ENCODE data around the gene USP48.

The USP48 gene

GRCh38 chr1:21821385-21822019 is 38.6 kb upstream of the USP48 start:
- TF ChIP-seq EZH2phosphoT487 (conservative IDR thresholded peaks at IDR 0.05; ENCODE audit: low read length), result no peak
- no peak for TF ChIP-seq CTCF (IDR thresholded peaks at IDR 0.05; ENCODE audit: insufficient read depth, low read length, poor library complexity, severe bottlenecking)

GRCh38 chr1:21820597-21821232 is 37.8 kb upstream of the USP48 start:
- Histone ChIP-seq H3K9ac (ENCODE audit: low read length) (no peak overlapping the region), H3K4me2 (ENCODE audit: low read depth, low read length, poor library complexity, severe bottlenecking) (no peak overlapping the region), H4K20me1 (ENCODE audit: low read depth, low read length) (no peaks in the 10 kb centered on the region), H2AFZ (ENCODE audit: low read depth, low read length, severe bottlenecking) (no peak overlapping the region), H3K9me3 (ENCODE audit: insufficient read depth, low read length) (no peaks in the 10 kb centered on the region), H3K4me3 (ENCODE audit: insufficient read depth, low read length, poor library complexity, severe bottlenecking) (no peak overlapping the region), H3K79me2 (ENCODE audit: insufficient read depth, low read length) (no peaks in the 10 kb centered on the region), H3K36me3 (ENCODE audit: low read length) (no peaks in the 10 kb centered on the region), H3F3A (ENCODE audit: insufficient read depth) (no peaks in the 10 kb centered on the region), H3K27me3 (ENCODE audit: low read length) (no peaks in the 10 kb centered on the region), H3K9me2 (replicated peaks; ENCODE audit: insufficient read depth, low read length) (no peaks in the 10 kb centered on the region), H3K27ac (ENCODE audit: low read depth, low read length) (no peak overlapping the region)
- no peak for TF ChIP-seq CTCF (IDR thresholded peaks at IDR 0.05; ENCODE audit: insufficient read depth, low read length, poor library complexity, severe bottlenecking)
- no peak for TF ChIP-seq EZH2phosphoT487 (conservative IDR thresholded peaks at IDR 0.05; ENCODE audit: low read length)

More at GRCh38 chr1:21821385-21822019, 38.6 kb upstream of the USP48 start:
- Histone ChIP-seq H3F3A (ENCODE audit: insufficient read depth) (no peaks in the 10 kb centered on the region), H3K27ac (ENCODE audit: low read depth, low read length) (no peak overlapping the region), H3K9me2 (replicated peaks; ENCODE audit: insufficient read depth, low read length) (no peaks in the 10 kb centered on the region), H3K9me3 (ENCODE audit: insufficient read depth, low read length) (no peaks in the 10 kb centered on the region), H2AFZ (ENCODE audit: low read depth, low read length, severe bottlenecking) (no peak overlapping the region), H3K4me3 (ENCODE audit: insufficient read depth, low read length, poor library complexity, severe bottlenecking) (no peak overlapping the region), H3K4me2 (ENCODE audit: low read depth, low read length, poor library complexity, severe bottlenecking) (no peak overlapping the region), H3K36me3 (ENCODE audit: low read length) (no peaks in the 10 kb centered on the region), H4K20me1 (ENCODE audit: low read depth, low read length) (no peaks in the 10 kb centered on the region), H3K79me2 (ENCODE audit: insufficient read depth, low read length) (no peaks in the 10 kb centered on the region), H3K27me3 (ENCODE audit: low read length) (no peaks in the 10 kb centered on the region), H3K9ac (ENCODE audit: low read length) (no peak overlapping the region)

- Histone ChIP-seq H3K4me2 (ENCODE audit: low read depth, low read length, poor library complexity, severe bottlenecking) (no peak overlapping the region), H3K27me3 (ENCODE audit: low read length) (no peaks in the 10 kb centered on the region), H3K9me3 (ENCODE audit: insufficient read depth, low read length) (no peaks in the 10 kb centered on the region), H3K36me3 (ENCODE audit: low read length) (no peaks in the 10 kb centered on the region), H3K27ac (ENCODE audit: low read depth, low read length) (no peak overlapping the region), H2AFZ (ENCODE audit: low read depth, low read length, severe bottlenecking) (no peak overlapping the region), H3K4me3 (ENCODE audit: insufficient read depth, low read length, poor library complexity, severe bottlenecking) (no peak overlapping the region), H3K9me2 (replicated peaks; ENCODE audit: insufficient read depth, low read length) (no peaks in the 10 kb centered on the region), H3F3A (ENCODE audit: insufficient read depth) (no peaks in the 10 kb centered on the region), H3K79me2 (ENCODE audit: insufficient read depth, low read length) (no peaks in the 10 kb centered on the region), H3K9ac (ENCODE audit: low read length) (no peak overlapping the region), H4K20me1 (ENCODE audit: low read depth, low read length) (no peaks in the 10 kb centered on the region)
- no peak for TF ChIP-seq EZH2phosphoT487 (conservative IDR thresholded peaks at IDR 0.05; ENCODE audit: low read length)
- no peak for TF ChIP-seq CTCF (IDR thresholded peaks at IDR 0.05; ENCODE audit: insufficient read depth, low read length, poor library complexity, severe bottlenecking)
These were observed 35.7 kb upstream of the USP48 start for GRCh38 chr1:21818656-21819055.
